Osteoblast (primary cell): ENCODE results near the gene CAB39L. TPM values are rescaled to one million over a fixed set of nuclear protein-coding genes. Genes with fewer than 3 reads are reported as not detected.

Experiments
- DNase-seq: peaks from one replicate; pipeline ENCODE4 v3.0.0; 2011; ENCODE audit warnings: low spot score, mixed read lengths; ENCODE audit not compliant: insufficient read length; ENCODE audit errors: missing footprints
- H2AFZ ChIP-seq: 2 replicates; pipeline ENCODE4 v1.6.0; 2011; ENCODE audit warnings: mild to moderate bottlenecking, low read length
- H3K27ac ChIP-seq: 2 replicates; pipeline ENCODE4 v1.5.1; 2011; ENCODE audit warnings: mild to moderate bottlenecking, low read depth, low read length, moderate library complexity
- H3K27me3 ChIP-seq: 2 replicates; pipeline ENCODE4 v1.6.0; 2012; ENCODE audit warnings: mild to moderate bottlenecking, control low read depth, inconsistent platforms, low read length, moderate library complexity; ENCODE audit not compliant: insufficient read depth
- H3K36me3 ChIP-seq: 2 replicates; pipeline ENCODE4 v1.5.1; 2011; ENCODE audit warnings: mild to moderate bottlenecking, low read length, control low read depth, moderate library complexity; ENCODE audit not compliant: insufficient read depth
- H3K4me1 ChIP-seq: 2 replicates; pipeline ENCODE4 v1.5.1; 2011; ENCODE audit warnings: mild to moderate bottlenecking, low read length, control low read depth, moderate library complexity; ENCODE audit not compliant: insufficient read depth
- H3K4me2 ChIP-seq: 2 replicates; pipeline ENCODE4 v1.6.0; 2011; ENCODE audit warnings: mild to moderate bottlenecking, low read length; ENCODE audit not compliant: insufficient read depth
- H3K4me3 ChIP-seq: fragments of 200-600 bp; sonication (generic); 3 replicates; pipeline ENCODE4 v1.5.1; 2012; ENCODE audit warnings: mild to moderate bottlenecking, low read length, inconsistent platforms; ENCODE audit not compliant: insufficient read depth
- H3K79me2 ChIP-seq: 2 replicates; pipeline ENCODE4 v1.6.0; 2012; ENCODE audit warnings: mild to moderate bottlenecking, low read length, control low read depth, inconsistent platforms; ENCODE audit not compliant: insufficient read depth
- H3K9me3 ChIP-seq: 2 replicates; pipeline ENCODE4 v1.5.1; 2011; ENCODE audit warnings: low read depth, low read length, control low read depth
- H4K20me1 ChIP-seq: 2 replicates; pipeline ENCODE4 v1.6.0; 2012; ENCODE audit warnings: mild to moderate bottlenecking, low read length, control low read depth; ENCODE audit not compliant: insufficient read depth
- total RNA-seq: library from RNA; depleted of rRNA; stranded (reverse); fragments of >200 nt; gene quantifications from 2 replicates; pipeline ENCODE4 v1.2.3, GENCODE V29; 2012
- TF ChIP-seq, protein P1 (sequence below): IDR thresholded peaks from 2 replicates; pipeline ENCODE4 v1.5.1; 2011; ENCODE audit warnings: mild to moderate bottlenecking, low read depth, low read length, moderate library complexity; ENCODE audit errors: extremely low read depth

The CAB39L gene
- total RNA-seq, 1 donor = 12.3 TPM

DNA sequence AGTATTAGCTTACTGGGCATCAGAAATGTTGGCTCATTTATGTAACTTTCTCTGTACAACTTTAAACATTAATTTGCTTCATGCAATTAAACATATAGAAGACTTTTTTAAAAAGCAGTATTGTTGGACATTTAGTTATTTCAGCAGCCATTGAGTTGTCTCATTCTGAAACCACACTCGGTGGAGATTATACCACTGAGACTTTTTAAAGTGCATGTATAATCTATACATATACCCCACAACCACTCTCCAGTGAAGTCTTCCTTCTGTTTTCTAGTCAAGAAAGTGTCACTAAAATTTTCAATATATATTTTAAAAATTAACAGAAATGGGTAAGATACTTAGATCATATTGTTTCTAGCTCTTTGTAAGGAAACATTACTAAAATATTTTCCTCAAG is 15.7 kb upstream of the CAB39L start:
- Histone ChIP-seq H3K36me3 (peaks cover 11% of the 10 kb centered on the region), H3K27me3 (no peaks in the 10 kb centered on the region), H3K4me1 (peaks cover 6% of the 10 kb centered on the region), H3K9me3 (peaks cover 3% of the 10 kb centered on the region), H3K4me2 (no peak overlapping the region), H3K79me2 (no peaks in the 10 kb centered on the region), H2AFZ (no peak overlapping the region), H3K4me3 (no peak overlapping the region), H4K20me1 (no peaks in the 10 kb centered on the region), H3K27ac (no peak overlapping the region)
- DNase-seq = no peak
- TF ChIP-seq, protein P1, sequence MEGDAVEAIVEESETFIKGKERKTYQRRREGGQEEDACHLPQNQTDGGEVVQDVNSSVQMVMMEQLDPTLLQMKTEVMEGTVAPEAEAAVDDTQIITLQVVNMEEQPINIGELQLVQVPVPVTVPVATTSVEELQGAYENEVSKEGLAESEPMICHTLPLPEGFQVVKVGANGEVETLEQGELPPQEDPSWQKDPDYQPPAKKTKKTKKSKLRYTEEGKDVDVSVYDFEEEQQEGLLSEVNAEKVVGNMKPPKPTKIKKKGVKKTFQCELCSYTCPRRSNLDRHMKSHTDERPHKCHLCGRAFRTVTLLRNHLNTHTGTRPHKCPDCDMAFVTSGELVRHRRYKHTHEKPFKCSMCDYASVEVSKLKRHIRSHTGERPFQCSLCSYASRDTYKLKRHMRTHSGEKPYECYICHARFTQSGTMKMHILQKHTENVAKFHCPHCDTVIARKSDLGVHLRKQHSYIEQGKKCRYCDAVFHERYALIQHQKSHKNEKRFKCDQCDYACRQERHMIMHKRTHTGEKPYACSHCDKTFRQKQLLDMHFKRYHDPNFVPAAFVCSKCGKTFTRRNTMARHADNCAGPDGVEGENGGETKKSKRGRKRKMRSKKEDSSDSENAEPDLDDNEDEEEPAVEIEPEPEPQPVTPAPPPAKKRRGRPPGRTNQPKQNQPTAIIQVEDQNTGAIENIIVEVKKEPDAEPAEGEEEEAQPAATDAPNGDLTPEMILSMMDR = no peak

DNA sequence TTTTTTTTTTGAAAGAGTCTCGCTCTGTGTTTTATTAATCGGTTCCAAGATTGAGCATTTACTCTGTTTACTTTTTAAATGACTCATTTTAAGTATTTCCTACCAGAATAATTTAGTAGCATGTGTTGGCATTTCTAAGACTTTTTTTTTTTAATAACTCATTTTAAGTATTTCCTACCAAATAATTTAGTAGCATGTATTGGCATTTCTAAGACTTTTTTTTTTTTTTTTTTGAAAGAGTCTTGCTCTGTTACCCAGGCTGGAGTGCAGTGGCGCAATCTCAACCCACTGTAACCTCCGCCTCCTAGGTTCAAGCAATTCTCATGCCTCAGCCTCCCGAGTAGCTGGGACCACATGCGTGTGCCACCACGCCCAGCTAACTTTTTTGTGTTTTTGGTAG is 13.4 kb upstream of the CAB39L start:
- no peak overlapping the region for H3K4me2 ChIP-seq
- DNase-seq = no peak
- H4K20me1 ChIP-seq = no peaks in the 10 kb centered on the region
- no peak overlapping the region for H3K27ac ChIP-seq
- no peaks in the 10 kb centered on the region for H3K79me2 ChIP-seq
- H3K27me3 ChIP-seq = no peaks in the 10 kb centered on the region
- H3K36me3 ChIP-seq = peaks cover 6% of the 10 kb centered on the region
- no peak overlapping the region for H3K4me3 ChIP-seq
- H3K4me1 ChIP-seq = peaks cover 6% of the 10 kb centered on the region
- no peaks in the 10 kb centered on the region for H3K9me3 ChIP-seq
- no peak overlapping the region for H2AFZ ChIP-seq
- TF ChIP-seq, protein P1 = no peak

DNA sequence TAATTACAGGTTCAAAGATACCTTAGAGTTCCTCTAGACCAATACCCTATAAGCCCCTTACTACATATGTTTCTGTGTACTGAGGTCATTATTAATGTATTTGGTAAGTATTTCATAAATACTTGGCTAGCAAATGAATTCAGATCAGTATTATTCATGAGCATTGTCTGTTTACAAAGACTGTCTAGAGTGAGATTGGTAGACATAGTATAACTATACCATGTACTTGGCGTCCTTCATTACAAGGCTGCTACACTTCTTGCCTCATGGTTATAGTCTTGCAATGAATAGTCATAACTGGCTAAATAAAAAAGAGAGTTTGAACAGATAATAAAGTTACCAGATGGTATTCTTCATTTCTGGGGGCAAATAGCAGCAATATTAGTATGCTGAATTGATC is 12.3 kb upstream of the CAB39L start:
- Histone ChIP-seq H3K4me2 (no peak overlapping the region), H2AFZ (no peak overlapping the region), H3K36me3 (no peaks in the 10 kb centered on the region), H3K27ac (no peak overlapping the region), H3K9me3 (no peaks in the 10 kb centered on the region), H4K20me1 (no peaks in the 10 kb centered on the region), H3K27me3 (no peaks in the 10 kb centered on the region), H3K79me2 (no peaks in the 10 kb centered on the region), H3K4me1 (peaks cover 6% of the 10 kb centered on the region), H3K4me3 (no peak overlapping the region)
- TF ChIP-seq, protein P1 = no peak
- no peak for DNase-seq

DNA sequence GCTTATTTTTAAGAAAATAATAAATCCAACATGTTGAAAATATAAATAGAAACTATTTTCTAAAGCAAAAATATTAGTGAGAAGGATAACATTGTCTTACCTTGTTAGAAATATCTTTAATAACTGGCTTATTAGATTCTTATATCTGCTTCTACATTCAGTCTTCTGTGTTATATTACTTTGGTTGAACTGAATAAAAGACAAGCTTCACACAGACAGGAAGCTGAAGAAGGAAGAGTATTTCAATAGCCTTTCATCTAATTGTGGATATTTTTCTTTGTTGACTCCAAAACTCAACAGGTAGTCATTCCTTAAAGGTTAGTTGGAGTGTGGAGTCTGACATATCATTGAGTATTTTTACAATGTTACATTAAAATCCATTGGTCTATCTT is 11.1 kb upstream of the CAB39L start:
- H3K27me3 ChIP-seq = no peaks in the 10 kb centered on the region
- H3K9me3 ChIP-seq = no peaks in the 10 kb centered on the region
- DNase-seq = no peak
- H3K4me1 ChIP-seq = peaks cover 6% of the 10 kb centered on the region
- H3K4me2 ChIP-seq = no peak overlapping the region
- no peaks in the 10 kb centered on the region for H3K36me3 ChIP-seq
- TF ChIP-seq, protein P1 = no peak
- H3K79me2 ChIP-seq = peaks cover 3% of the 10 kb centered on the region
- no peak overlapping the region for H3K4me3 ChIP-seq
- no peak overlapping the region for H2AFZ ChIP-seq
- no peaks in the 10 kb centered on the region for H4K20me1 ChIP-seq
- no peak overlapping the region for H3K27ac ChIP-seq
